C4-2B (cell line): ENCODE results near the gene CREB5.
"Not testable (repeated sequence)": the region's sequence is repeated elsewhere in the genome, so short reads cannot be mapped to it uniquely, and the experiment has no call there.

ENCODE experiments used
- CTCF ChIP-seq: fragments of 450-650 bp; conservative IDR thresholded peaks from 2 replicates; pipeline ENCODE4 v1.5.1; 2017; ENCODE audit warnings: mild to moderate bottlenecking
- ZFX ChIP-seq: fragments of 450-650 bp; IDR thresholded peaks from 2 replicates; pipeline ENCODE4 v1.6.1; 2017

- TF ChIP-seq CTCF, ZFX: not testable (repeated sequence)
These were observed 185.7 kb downstream of the CREB5 start for GRCh38 chr7:28598037-28598436.
